NCI-H2227 treated with DMSO at 0.1 percent for 48 hours (cell line): ENCODE results near the gene ZNF414.

ENCODE experiments used
- DNase-seq: peaks from one replicate; lab custom pipeline; 2025; lab: John Stamatoyannopoulos, UW

The ZNF414 gene

DNA sequence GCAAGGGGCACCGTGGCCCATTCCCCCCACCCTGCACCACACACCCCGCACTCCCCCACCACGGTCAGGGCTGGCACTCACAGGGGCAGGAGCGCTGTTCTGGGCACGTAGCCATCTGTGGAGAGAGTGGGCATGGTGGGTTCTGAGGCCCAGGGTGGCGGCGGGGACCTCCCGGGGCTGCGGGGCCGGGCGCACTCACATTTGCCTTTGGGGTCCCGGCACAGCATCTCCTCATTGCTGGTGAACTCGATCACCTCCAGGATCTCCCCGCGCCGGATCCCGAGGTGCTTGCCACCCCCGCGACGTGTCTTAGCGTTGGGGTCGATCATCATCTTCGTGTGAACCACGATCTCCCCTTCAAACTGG lies 23.6 kb downstream of the ZNF414 start:
- DNase-seq: no peak

DNA sequence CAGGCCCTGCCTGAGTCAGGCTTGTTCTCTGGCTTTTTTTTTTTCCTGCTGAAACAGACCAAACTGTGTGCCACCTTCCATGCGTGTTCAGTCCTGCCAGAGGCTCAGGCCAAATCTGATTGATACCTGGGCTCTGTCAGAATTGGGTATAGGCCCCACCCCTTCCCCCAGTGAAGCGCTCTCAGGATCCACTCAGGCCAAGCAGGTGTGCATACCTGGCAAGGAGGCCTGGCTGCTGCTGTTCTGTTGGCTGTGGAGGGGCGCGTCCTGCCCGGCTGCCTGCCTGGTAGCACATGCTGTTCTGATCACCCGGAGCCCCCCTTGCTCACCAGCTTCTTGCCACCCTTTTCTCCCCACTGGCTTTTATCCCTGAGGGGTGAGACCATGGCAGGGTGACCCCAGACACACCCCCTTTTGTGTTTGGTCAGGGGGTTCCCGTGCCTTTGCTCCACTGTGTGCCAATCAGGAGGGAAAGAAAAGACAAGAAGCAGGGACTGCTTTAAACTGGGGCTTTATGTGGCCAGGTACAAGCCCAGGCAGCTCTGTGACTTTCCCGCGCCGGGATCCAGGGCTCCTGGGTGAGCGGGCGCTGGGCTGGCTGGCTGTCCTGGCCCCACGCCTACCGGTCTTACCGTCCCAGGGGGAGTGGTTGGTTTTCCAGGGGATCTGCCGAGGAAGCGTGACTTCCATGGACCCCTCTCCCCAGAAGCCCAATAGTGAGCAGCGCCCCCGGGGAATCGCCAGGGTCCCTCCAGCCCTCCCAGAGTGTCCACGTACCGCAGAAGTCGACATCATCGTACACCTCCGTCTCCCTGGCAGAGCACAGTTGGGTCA lies 24.2 kb downstream of the ZNF414 start:
- DNase-seq: no peak

DNA sequence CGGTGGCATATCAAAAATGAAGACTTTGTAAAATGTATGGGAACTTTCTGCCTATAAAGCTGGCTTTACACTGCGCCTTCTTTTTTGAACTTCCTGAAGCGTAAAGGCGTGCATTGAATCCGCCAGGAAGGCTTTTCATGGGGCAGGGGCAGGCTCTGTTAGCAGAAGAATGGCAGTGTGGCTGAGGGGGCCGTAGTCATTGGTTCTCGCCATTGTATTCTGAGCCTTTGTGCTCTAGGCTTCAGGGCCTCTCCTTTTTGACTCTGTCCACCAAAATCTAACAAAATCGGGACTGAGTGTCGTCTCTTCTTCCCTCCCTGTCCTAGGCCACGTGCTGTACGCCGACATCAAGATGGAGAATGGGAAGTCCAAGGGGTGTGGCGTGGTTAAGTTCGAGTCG lies 25.6 kb downstream of the ZNF414 start:
- no peak for DNase-seq

DNA sequence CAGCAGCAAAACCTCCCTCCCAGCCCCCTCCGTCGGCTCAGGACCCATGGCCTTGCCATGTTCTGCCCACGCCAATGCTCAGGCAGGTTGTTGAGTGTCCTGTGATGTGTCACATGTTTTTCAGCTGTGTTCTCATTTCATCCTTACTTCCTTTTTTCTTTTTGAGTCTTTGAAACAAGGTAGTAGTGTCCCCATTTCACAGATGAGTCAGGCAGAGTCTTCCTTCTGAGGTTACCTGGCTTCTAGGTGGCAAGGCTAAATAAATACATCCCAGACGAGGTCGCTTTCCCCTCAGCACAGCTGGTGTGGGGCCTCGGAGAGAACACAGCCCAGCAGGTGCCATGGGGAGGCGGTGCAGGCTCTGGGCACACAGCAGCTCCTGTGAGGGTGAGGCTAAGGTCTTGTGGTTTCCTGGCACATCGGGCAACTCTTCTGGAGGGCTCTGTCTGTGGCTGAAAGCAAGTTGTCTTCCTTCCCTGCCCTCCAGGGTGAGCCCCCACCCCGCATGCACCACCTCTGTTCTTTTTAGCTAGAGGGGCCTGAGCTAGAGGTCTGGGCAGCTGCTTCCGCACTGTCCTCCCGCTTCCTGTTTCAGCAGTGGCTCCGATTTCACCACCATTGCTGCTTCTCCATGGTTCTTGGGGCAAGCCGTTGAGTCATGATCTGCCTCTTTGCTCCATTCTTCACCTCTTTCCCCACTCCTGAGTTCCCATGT lies 26.7 kb downstream of the ZNF414 start:
- no peak for DNase-seq

DNA sequence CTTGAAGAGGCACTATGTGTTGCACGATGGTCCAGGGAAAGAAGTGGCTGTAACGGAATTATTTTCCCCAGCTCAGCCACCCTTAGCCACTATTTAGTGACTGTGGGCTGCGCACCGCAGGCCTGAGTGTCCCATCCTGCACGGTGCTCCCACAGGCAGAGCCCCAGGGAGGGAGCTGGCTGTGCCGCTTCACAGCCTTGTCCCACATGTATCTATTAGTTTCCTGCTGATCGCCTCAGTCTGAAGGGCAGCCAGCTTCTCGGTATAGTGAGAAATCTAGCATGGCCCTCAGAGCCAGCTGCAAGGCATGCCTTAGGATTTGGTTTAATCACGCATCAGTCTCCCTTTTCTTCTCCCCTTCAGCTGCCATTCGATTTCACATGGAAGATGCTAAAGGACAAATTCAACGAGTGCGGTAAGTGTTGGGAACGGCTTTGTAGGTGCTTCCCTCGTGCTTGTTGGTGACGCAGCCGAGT lies 27.3 kb downstream of the ZNF414 start:
- DNase-seq: no peak

DNA sequence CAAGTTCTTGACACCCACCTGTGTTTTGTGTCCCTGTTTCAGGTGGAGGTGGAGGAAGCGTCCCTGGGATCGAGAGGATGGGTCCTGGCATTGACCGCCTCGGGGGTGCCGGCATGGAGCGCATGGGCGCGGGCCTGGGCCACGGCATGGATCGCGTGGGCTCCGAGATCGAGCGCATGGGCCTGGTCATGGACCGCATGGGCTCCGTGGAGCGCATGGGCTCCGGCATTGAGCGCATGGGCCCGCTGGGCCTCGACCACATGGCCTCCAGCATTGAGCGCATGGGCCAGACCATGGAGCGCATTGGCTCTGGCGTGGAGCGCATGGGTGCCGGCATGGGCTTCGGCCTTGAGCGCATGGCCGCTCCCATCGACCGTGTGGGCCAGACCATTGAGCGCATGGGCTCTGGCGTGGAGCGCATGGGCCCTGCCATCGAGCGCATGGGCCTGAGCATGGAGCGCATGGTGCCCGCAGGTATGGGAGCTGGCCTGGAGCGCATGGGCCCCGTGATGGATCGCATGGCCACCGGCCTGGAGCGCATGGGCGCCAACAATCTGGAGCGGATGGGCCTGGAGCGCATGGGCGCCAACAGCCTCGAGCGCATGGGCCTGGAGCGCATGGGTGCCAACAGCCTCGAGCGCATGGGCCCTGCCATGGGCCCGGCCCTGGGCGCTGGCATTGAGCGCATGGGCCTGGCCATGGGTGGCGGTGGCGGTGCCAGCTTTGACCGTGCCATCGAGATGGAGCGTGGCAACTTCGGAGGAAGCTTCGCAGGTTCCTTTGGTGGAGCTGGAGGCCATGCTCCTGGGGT lies 28.2 kb downstream of the ZNF414 start:
- DNase-seq: no peak

DNA sequence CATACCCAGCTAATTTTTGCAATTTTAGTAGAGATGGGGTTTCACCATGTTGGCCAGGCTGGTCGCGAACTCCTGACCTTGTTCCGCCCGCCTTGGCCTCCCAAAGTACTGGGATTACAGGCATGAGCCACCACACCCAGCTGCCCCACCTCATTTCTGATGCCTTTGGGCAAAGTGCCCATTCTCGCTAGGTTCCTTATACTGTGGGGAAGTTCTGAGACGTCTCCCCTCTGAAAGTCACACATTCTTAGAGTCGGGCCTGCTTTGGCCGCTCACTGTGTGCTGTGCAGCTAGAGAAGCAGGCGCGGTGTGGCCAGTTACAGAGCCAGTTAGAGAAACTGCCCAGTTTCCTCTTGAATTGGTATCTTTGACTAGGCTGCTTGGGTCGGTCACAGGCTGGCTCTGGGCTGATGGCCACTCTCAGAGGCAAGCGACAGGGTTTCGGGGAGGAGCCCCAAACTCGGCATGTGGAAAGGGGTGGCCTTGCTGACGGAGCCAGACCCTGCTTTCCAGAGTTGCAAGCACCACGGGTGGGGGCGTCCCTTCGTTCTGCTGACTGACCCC lies 29.6 kb downstream of the ZNF414 start:
- no peak for DNase-seq

DNA sequence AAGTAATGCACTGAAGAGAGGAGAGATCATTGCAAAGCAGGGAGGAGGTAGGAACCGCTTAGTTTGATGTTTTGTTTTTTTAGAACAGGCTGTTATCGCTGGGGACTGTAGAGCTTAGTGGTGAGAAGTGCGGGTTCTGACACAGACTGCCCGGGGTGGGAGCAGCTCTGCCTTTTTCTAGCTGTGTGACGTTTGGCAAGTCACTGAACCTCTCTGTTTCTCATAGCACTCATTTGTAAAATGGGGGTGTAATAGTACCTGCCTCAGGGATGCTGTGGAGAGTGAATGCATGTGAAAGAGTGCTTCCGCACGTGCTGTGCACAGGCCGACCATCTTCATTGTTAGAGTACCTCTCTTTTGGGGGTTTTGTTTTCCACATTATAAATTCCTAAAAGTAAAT lies 30.8 kb downstream of the ZNF414 start:
- no peak for DNase-seq

DNA sequence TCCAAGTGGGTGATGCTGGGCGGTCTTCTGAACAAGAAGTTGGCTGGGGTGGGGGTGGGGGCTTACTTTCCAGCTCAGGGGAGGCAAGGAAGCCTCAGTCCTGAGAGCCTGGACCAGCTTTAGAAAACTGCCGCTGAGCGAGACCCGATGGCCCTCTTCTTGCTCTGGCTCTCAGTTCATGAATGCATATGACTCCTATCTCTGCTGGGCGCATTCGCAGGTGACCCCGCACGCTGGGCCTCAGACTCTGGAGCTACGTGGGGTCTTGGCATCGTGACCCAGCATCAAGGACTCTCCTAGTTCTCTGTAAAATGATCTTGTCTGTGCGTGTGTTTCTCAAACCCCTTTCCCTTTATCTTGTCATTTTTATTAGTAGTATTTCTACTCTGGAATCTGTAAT lies 31.3 kb downstream of the ZNF414 start:
- no peak for DNase-seq

DNA sequence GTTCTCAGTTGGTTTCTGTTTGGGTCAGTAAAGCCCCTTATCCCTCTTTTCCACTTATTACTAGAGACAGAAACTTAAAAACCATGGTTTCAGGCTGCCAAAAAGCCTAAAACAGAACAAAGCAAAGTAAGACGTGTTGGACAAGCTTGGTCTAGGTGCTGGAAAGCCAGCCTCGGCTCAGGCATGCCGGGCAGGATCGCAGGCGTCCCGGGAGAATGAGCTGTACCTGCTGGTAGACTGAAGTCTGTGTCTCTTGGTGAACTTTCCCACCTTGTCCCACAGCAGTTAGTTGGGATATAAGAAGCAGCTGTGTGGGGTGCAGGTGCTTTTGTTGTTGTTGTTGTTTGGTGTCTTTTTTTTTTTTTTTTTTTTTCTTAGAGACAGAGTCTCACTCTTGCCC lies 32.4 kb downstream of the ZNF414 start:
- no peak for DNase-seq

DNA sequence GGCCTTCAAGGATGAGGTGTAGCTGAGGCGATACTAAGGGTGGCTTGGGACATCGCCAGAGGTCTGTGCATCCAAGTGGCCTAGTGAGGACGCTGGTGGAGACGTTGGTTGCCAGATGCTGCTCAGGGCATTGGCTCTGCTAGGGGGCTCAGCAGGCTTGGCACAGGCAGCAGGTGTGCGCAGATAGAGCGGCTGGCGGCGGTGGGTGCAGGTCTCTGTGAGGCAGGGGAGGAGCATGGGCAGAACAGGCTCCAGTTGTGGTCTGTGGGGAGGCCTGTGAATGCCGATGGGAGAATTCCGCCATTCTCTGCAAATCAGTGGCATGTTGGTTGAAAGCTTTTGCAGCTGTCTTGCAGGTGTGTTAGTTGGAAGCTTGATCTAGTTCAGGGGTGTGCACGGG lies 32.8 kb downstream of the ZNF414 start:
- no peak for DNase-seq

DNA sequence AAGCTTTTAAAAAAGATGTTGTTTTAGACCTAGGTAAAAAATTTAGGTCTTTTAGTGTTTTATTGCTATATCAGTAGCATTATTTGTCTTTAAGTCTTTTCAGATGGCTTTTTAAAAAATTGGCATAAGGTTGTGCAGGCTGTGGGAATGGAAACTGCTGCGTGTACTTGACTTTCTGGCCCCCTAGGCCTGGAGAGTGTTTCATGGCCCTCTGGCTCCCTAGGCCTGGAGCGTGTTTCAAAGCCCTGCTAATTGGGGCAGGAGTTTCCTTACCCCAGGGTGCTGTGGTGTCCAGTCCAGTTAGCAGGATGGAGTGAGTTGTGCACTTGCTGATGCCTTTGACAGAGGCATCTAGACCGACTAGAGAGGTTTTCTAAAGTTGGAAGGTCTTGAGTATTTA lies 35.4 kb downstream of the ZNF414 start:
- DNase-seq: no peak

DNA sequence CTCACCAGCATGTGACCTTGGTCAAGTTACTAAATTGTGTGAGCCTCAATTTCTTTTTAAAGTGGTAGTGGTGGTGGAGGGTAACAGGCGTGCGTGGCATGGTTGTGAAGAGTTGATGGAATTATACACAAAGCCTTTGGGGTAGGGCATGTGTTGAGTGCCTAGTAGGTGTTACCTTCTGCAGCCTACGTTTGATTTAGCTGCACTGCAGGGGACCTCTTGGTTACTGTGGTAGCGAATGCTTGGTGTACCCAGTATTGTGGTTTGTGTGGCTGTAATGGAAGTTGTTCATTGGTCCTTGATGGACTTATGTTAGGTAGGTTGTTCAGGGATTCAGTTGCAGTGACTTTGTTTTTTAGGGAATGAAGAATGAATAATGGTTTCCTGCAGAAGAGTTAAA lies 36.1 kb downstream of the ZNF414 start:
- no peak for DNase-seq

DNA sequence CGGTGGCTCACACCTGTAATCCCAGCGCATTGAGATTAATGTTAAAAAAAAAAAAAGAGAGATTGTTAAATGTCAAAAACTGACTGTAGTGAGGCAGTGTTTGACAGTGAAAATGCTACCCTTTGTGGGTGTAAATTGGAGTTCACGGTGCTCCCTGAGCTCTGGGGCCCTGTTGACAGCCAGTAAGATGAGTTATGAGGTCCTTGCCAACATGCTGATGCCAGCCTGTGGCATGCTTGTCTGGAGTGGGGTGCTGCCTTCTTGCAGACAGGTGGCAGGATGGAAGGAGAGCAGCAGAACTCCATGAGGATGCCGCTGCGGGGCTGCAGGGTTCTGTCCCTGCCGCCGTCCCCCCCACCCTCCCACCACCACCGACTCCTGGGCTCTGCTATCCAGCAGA lies 37.4 kb downstream of the ZNF414 start:
- no peak for DNase-seq

DNA sequence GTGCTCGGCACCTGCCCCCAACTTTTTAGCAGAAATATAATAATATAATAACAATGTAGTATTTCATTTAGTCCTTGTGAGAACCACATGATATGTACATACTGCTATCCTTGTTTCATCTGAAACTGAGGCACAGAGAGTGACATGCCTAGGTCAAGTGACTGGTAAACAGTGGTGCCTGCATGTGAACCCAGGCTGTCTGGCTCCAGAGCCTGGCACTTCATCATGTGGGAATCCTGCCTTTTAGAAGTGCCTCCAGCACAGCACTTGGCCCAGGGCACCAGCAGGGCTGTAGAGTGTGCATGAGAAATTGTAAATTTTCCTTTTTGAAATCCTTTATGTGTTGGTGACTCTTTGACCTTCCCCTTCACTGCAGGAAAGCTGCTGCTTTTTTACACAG lies 39.0 kb downstream of the ZNF414 start:
- no peak for DNase-seq

DNA sequence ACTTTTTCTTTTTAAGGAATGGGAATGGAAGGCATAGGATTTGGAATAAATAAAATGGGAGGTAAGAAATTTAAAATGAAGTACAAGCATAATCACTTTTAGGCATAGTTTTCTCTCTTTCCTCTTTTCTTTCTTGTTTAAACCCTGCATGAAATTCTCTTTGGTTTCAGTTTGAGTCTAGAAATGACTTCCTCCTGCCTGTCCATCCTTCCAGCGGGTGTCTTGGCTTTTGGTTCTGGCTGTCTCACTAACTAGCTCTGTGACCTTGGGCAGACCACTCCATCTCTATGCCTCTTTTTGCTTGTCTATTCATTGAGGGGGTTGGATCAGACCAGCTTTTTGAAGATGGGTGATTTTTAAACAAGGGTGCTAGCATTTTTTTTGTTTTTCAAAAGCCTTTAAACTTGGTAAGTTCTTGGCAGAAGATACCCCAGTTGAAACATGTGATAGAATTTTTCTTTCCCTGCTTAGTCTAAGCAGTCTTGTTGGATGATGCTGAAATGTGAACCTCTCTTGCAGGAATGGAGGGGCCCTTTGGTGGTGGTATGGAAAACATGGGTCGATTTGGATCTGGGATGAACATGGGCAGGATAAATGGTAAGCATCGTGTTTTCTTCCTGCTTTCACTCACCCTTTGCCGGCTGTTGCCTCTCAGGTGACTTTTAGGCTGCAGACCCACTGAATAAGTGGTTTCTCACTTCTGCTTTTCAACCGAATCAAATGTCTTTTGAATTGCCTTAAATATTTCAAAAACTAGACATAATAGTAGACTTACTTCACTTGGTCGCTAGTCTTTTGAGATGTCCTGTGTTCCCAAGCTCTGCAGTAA lies 40.1 kb downstream of the ZNF414 start:
- DNase-seq: no peak

DNA sequence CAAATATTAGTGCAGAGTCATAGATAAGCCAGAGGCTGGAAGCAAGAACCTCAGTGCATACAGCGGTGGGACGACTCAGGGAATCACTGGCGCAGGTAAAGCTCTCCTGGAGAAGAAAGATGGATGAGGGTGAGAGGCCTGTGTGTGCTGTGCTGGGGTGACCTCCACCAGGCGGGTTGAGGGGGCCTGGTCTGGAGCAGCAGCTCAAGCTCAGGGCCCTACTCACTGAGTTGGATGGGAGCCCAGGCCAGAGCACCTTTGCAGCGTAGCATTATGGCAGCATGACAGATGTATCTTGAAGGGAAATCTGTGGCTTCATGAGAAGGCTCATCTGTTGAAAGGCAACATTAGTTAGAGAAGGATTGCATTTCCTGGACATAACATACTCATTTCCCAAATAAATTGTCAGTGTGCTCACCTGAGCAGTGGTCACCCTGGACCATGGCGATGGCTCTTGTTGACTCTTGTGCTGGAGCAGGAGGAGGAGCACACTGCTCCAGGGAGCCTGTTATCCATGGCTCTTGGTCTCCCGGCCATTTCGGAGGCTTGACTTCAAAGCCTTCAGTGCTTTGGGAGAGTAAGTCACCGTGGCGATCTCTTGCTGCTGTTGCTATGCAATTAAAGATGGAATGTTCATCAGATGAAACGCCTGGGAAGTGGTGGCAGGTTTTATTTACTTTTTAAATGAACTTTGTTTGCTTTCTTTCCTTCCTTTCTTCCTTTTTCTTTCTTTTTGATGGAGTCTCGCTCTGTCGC lies 44.2 kb downstream of the ZNF414 start:
- no peak for DNase-seq

DNA sequence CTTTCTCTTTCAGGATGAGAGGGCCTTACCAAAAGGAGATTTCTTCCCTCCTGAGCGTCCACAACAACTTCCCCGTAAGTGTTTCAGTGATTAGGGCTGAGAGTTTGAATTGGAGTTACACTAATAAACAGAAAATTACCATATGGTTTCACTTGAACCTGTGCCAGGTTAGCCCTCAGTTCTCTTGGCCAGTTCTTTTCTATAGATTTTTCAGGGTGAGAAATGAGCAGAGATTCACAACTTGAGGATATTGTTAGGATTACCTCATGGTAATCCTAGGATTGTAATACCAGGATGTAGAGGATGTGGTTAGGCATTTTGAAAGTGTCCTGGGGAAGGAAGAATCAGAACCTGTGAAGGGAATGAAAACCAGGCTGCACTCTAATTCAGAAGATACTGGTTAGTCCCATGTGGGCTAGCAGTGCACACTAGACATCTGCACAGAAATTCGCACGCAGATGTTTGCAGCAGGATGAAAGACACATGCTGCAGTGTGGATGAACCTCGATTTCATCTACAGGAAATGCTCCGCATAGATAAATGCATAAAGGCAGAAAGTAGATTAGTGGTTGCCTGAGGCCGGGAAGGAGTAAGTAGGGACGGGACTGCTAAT lies 45.1 kb downstream of the ZNF414 start:
- DNase-seq: no peak

DNA sequence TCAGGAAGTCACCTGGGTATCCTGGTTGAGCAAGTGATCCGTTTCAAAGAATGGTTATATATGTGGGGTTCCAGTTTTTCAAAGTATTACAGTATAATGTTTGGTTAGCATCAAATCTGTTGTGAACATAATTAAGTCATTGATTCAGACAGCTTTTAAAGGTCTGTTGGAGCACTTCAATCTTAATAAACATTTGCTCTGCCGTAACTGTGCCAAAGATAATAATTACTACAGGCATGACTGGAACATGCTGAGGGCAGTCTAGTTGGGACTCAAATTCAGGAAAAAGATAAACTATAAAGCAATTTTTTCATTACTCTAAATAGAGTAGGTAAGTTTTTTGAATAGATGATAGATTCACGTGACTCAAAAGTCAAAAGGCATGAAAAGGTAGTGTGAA lies 45.8 kb downstream of the ZNF414 start:
- DNase-seq: no peak

DNA sequence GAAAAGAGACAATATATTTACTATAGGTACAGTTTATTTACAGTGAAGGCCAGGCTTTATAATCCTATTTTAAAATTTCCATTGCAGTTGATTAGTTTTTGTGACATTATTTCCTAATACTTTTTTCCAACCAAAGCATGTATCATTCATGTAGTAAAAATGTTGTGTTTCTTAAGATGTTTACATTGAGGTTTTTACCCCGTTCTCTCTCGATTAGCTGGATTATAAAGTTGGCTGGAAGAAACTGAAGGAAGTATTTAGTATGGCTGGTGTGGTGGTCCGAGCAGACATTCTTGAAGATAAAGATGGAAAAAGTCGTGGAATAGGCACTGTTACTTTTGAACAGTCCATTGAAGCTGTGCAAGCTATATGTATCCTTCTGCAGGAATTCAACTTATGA lies 47.9 kb downstream of the ZNF414 start:
- DNase-seq: no peak
